ENCODE results near the gene DNAJC25.
"Not testable (repeated sequence)": the region's sequence is repeated elsewhere in the genome, so short reads cannot be mapped to it uniquely, and the experiment has no call there.

DNAJC25 gene
- total RNA-seq: 7.0 to 8.7 reads per million in 2 experiments

GRCh38 chr9:111631214-111631971 is at the start of gene DNAJC25:
Gene DNAJC25, plus strand, starts transcription at chr9:111631334. Its CDS starts 74 bp downstream, at chr9:111631408.
- peak; percentile 96 for DNase-seq (ENCODE audit: low read depth)

DNA sequence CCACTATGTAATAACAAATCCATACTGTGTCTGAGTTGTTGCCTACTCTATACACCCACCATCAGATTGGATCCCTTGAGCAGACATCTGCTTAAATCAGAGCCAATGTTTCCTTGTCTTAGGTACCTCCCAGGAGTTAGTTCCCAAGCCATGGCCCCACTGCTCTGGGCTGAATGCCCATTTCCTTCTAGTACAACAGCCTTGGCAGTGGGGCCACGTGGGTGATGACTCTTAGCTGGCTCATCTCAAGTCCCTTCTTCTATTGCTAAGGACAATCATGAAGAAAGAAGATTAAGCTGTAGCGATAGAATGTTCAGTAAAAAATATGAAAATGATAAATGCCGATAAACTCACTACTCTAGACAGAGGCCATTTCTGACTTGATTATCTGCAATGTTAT is 48.2 kb upstream of the DNAJC25 start:
- DNase-seq (ENCODE audit: low read depth): no peak

GRCh38 chr9:111586378-111586777 is 44.8 kb upstream of the DNAJC25 start:
- no peak for DNase-seq (ENCODE audit: low read depth)

- DNase-seq (ENCODE audit: low read depth): no peak
Measured at GRCh38 chr9:111588846-111589245, 42.3 kb upstream of the DNAJC25 start.

DNA sequence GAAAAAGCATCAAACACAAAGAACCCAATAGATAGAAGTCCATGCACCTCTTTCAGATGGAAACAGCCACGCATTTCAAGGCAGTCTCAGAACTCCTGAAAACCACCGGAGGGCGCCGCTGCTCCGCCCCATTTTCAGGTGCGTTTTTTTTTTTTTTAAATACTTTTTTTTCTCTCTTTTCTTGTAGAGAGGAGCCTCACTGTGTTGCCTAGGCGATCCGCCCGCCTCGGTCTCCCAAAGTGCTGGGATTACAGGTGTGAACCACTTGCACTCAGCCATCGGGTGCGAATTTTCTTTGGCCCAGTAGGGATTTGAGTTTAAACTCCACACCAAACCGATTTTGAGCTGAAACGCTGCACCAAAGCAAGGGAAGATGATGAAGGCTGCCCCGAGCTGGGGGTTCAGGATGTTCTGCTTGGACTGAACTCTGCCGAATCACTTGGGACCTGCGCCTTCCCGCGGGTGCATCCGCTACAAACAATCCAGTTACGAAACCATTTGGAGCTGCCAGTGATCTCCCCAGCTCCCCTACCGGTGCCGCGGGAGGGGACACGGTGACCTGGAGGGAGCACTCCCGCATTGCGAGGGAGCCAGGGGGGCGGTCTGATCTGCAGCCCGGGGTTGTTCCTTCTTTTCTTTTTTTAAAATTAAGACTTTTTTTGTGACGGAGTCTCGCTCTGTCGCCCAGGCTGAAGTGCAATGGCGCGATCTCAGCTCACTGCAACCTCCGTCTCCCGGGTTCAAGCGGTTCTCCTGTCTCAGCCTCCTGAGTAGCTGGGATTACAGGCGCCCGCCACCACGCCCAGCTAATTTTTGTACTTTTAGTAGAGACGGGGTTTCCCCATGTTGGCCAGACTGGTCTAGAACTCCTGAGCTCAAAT is 33.0 kb upstream of the DNAJC25 start:
- peak; percentile 43 for DNase-seq (ENCODE audit: low read depth)

DNA sequence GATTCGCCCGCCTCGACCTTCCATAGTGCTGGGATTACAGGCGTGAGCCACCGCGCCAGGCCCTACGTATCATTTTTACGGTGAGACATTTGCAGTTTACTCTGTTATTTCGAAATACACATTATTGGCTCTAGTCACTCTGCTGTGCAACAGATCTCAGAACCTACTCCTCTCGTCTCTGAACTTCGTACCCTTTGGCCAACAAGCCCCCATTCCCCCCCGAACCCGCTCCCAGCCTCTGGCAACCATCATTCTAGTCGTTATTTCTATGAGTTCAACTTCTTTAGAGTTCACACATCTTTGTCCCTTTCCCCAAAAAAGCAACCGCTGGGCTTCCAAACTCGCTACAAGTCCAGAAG is 32.4 kb upstream of the DNAJC25 start:
- no peak for DNase-seq (ENCODE audit: low read depth)

DNA sequence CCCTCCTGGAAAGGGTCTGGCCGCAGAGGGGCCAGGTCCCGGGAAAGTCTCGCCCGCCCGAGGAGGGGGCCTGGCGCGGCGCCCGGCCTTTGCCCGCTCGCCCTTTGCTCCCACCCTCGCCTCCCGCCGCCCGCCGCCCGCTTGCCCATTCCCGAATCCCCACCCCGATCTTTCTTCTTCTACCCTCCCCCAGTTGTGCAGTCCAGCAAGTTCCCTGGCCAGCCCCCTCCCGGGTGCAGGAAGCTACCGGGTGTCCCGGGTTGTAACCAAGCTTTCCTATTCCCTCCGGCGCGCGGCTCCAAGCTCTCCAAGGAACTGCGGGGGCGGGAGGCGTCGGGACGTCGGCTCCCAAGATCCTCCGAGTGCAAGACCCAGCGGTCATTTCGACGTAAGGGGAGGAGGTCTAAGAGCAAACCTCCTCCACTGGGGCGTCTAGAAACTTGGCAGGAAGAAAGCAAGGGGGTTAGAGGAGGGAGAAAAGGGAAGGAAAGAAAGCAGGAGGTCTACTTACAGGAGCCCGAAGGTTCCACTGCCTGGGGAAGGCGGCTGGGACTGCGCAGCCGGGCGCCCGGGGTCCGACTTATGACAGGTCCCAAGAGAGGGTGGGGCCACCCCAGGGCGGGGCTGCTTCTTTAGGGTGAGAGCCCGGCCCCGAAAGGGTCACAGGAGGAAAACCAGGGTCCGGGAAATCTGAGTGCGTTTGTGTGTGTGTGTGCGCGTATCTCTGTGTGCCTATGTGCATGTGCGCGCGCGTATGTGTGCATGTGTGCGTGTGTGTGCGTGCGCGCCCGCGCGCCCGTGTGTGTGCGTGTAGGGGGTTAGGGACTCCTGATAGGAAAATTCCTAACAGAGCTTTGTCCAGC is 31.8 kb upstream of the DNAJC25 start, which contains the start of gene PTGR1:
Gene PTGR1 (minus strand): TSS at position 556 of the 863 bp plus-strand sequence. CDS start 2,225 bp downstream, outside the sequence.
- DNase-seq (ENCODE audit: low read depth): peak; percentile 1

GRCh38 chr9:111599955-111600343 is 31.2 kb upstream of the DNAJC25 start:
- DNase-seq (ENCODE audit: low read depth): no peak

DNA sequence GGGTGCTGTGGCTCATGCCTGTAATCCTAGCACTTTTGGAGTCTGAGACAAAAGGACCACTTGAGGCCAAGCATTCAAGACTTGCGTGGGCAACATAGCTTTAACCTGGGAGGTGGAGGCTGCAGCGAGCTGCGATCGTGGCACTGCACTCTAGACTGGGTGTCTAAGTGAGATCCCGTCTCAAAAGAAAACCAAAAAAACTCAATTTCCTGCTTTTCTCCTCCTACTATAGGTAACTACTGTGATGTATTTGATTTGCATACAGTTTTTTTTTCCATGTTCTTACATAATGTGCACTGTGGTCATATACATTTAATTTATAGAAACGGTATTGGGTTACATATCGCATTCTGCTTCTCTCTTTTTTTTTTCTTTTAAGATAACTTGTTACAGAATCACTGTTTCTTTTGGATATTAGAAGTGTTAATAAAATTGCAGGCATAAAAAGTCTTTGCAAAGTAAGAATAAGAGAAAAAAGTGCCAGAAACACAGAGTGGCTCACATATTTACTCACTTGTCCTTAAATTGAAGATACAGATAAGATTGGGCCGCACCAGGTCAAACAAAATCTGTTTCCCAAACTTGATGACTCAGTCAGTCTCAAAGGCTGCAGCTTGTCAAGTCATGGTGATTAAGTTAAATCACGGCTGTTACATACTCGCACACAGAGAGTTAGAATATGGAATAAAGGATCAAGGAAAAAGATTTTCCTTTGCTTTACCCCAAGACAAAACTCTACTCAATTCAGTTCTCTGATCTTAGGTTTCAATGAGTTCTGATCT is 29.7 kb upstream of the DNAJC25 start:
- DNase-seq (ENCODE audit: low read depth): no peak

GRCh38 chr9:111603041-111603440 is 28.1 kb upstream of the DNAJC25 start:
- DNase-seq (ENCODE audit: low read depth): no peak

GRCh38 chr9:111604054-111604615 is 27.0 kb upstream of the DNAJC25 start:
- DNase-seq (ENCODE audit: low read depth): no peak

DNA sequence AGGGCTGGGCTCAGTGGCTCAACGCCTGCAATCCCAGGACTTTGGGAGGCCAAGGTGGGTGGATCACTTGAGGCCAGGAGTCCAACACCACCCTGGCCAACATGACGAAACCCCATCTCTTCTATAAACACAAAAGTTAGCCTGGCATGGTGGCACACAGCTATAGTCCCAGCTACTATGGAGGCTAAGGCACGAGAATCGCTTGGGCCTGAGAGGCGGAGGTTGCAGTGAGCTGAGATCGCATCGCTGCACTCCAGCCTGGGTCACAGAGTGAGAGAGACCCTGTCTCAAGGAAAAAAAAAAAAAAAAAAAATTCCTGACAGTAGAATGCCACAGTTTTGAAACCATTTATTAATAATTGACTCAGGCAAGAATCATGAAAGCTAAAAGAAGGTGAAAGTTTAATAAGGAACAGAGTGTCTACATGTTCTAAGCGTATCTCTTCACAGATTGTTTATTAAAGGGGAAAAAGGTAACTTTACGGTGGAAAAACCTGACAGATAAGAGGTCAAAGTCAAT is 26.0 kb upstream of the DNAJC25 start:
- DNase-seq (ENCODE audit: low read depth): no peak

GRCh38 chr9:111610149-111610548 is 21.0 kb upstream of the DNAJC25 start:
- DNase-seq (ENCODE audit: low read depth): no peak

DNA sequence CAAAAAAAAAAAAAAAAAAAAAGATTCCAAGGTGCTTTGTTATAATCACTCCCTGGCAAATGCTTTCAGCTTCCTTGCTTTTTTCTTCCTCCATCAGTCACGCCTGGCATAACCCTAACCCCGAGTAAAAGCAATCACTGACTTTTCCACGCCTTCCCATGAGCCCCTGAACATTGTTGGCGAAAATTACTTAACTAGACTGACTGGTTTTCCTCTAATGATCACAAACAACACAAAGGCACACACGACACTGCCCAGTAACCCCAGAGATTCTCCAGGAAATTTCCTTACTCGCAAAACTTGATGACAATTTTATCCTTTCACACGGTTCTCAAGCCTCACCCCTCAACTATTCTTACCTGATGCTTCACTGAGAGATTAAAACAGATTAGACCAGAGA is 20.3 kb upstream of the DNAJC25 start:
- no peak for DNase-seq (ENCODE audit: low read depth)

GRCh38 chr9:111613436-111614040 is 17.6 kb upstream of the DNAJC25 start:
- no peak for DNase-seq (ENCODE audit: low read depth)

DNA sequence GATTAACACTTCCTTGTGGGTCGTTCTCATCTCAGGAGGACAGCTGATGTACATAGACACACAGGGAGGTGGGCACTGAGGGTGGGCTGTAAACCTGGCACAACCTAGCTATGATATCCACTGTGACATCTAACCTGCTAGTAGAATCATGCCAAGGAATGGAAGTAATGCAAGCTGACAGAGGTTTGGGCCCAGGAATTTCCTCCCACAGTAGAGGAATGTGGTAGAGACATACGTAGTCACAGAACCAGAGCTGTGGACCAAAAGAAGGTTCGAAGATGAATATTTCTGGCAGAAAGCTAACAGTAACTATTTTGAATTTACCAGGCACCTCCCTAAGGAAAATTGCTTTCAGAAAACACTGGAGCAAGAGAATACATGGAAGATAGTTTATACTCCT is 15.2 kb upstream of the DNAJC25 start:
- DNase-seq (ENCODE audit: low read depth): no peak

DNA sequence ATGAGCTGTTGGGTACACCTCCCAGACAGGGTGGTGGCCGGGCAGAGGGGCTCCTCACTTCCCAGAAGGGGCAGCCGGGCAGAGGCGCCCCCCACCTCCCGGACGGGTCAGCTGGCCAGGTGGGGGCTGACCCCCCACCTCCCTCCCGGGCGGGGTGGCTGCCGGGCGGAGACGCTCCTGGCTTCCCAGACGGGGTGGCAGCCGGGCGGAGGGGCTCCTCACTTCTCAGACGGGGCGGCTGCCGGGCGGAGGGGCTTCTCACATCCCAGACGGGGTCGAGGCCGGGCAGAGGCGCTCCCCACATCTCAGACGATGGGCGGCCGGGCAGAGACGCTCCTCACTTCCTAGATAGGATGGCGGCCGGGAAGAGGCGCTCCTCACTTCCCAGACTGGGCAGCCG is 13.8 kb upstream of the DNAJC25 start:
- not testable (repeated sequence) for DNase-seq (ENCODE audit: low read depth)

DNA sequence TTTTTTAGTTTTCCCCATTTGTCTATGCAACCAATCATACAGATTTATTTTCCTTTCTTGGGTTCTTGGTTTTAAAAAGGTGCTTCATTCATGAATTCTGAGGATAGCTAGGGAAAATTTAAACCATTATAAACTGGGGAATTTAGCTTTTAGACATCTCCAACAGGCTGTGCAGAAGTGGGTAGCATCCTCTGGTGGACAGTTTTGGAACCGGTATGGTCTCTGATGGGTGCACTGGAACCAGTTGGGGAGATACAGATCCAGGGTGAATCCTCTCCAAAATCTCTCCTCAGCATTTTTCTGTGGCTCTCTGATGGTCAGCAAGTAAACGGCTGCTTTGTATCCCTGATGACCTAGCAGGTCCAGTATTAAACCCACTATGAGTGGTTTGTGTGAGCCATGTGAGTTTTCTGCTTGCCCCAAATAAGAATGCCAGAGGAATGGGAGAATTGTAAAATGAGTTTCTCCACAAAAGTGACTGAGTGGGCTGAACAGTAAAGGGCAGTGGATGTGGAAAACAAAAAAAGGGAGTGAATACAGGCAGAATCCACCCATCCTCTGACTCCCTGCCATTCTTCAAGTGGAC is 9.1 kb upstream of the DNAJC25 start:
- no peak for DNase-seq (ENCODE audit: low read depth)

GRCh38 chr9:111622626-111623025 is 8.5 kb upstream of the DNAJC25 start:
- DNase-seq (ENCODE audit: low read depth): no peak

Measured in T follicular helper cell (primary cell).